Neural progenitor cell (in vitro differentiated cells): ENCODE results near the gene RANBP1.

ENCODE experiments used
- CTCF ChIP-seq: fragments of 200-600 bp; sonication (generic); IDR thresholded peaks from 2 replicates; pipeline ENCODE4 v1.5.1; 2017; ENCODE audit warnings: antibody characterized with exemption, mild to moderate bottlenecking
- EZH2phosphoT487 ChIP-seq: fragments of 200-600 bp; sonication (generic); IDR thresholded peaks from 2 replicates; pipeline ENCODE4 v1.6.1; 2017; ENCODE audit warnings: antibody characterized with exemption

- TF ChIP-seq EZH2phosphoT487 = no peak
- no peak for TF ChIP-seq CTCF
These were observed 33.6 kb downstream of the RANBP1 start for GRCh38 chr22:20149257-20150250.
